ENCODE measurements around the gene IFITM2. TPM values are rescaled to one million over a fixed set of nuclear protein-coding genes. Genes with fewer than 3 reads are reported as not detected.
"Not testable (repeated sequence)": the region's sequence is repeated elsewhere in the genome, so short reads cannot be mapped to it uniquely, and the experiment has no call there.

IFITM2 gene
- total RNA-seq, 2 experiments from 2014 or later = 179 to 189 TPM

- ChIA-PET CTCF (interaction anchor here (0.6 to 1.6 kb wide), 3 partner anchors 11 to 27 kb away, joined by 3 to 11 read pairs (median 4); no protein-coding TSS in a partner anchor), POLR2A (interaction anchor here (1.5 kb wide), 1 partner anchor 13 kb away, joined by 6 read pairs; no protein-coding TSS in a partner anchor)
Observed at GRCh38 chr11:328012-328411, 20.4 kb downstream of the IFITM2 start.

GRCh38 chr11:328516-329100 lies 21.0 kb downstream of the IFITM2 start:
- POLR2A ChIA-PET = not testable (repeated sequence)

GRCh38 chr11:329886-330253 lies 22.3 kb downstream of the IFITM2 start:
- ChIA-PET CTCF (interaction anchor here (1.1 to 1.9 kb wide), 3 partner anchors 12 to 79 kb away, joined by 3 to 6 read pairs (median 5); no protein-coding TSS in a partner anchor), POLR2A (no interaction called here)

More at GRCh38 chr11:328516-329100, 21.0 kb downstream of the IFITM2 start:
- CTCF ChIA-PET = interaction anchor here (1.4 kb wide), 1 partner anchor 36 kb away, joined by 3 read pairs; no protein-coding TSS in a partner anchor

GRCh38 chr11:330307-330693 lies 22.7 kb downstream of the IFITM2 start:
- POLR2A ChIA-PET = interaction anchor here (1.0 kb wide), 1 partner anchor 14 kb away, joined by 3 read pairs; no protein-coding TSS in a partner anchor
- CTCF ChIA-PET = interaction anchor here (1.1 to 1.9 kb wide), 3 partner anchors 13 to 80 kb away, joined by 3 to 6 read pairs (median 5); no protein-coding TSS in a partner anchor

- POLR2A ChIA-PET = interaction anchor here (1.0 kb wide), 1 partner anchor 14 kb away, joined by 3 read pairs; no protein-coding TSS in a partner anchor
- CTCF ChIA-PET = interaction anchor here (1.9 kb wide), 1 partner anchor 13 kb away, joined by 6 read pairs; no protein-coding TSS in a partner anchor
Observed at GRCh38 chr11:330694-331357, 23.2 kb downstream of the IFITM2 start.

- CTCF ChIA-PET = interaction anchor here (0.9 to 1.9 kb wide), 2 partner anchors 14 to 15 kb away, joined by 4 to 6 read pairs; no protein-coding TSS in a partner anchor
- POLR2A ChIA-PET = interaction anchor here (1.0 kb wide), 1 partner anchor 15 kb away, joined by 3 read pairs; no protein-coding TSS in a partner anchor
Observed at GRCh38 chr11:331358-332060, 23.9 kb downstream of the IFITM2 start.

- CTCF ChIA-PET = interaction anchor here (1.0 kb wide), 1 partner anchor 116 kb away, joined by 3 read pairs; no protein-coding TSS in a partner anchor
- POLR2A ChIA-PET = no interaction called here
Observed at GRCh38 chr11:332651-333480, 25.2 kb downstream of the IFITM2 start.

- CTCF ChIA-PET, POLR2A ChIA-PET: not testable (repeated sequence)
Observed at GRCh38 chr11:333616-334263, 26.1 kb downstream of the IFITM2 start.

GRCh38 chr11:334264-334994 lies 26.8 kb downstream of the IFITM2 start:
- CTCF ChIA-PET = no interaction called here
- POLR2A ChIA-PET = no interaction called here

- CTCF ChIA-PET = interaction anchor here (1.1 kb wide), 1 partner anchor 19 kb away, joined by 3 read pairs; no protein-coding TSS in a partner anchor
- POLR2A ChIA-PET = no interaction called here
Observed at GRCh38 chr11:335779-336658, 28.4 kb downstream of the IFITM2 start.

GRCh38 chr11:336659-337198 lies 29.1 kb downstream of the IFITM2 start:
- POLR2A ChIA-PET = no interaction called here
- CTCF ChIA-PET = interaction anchor here (1.1 kb wide), 1 partner anchor 18 kb away, joined by 3 read pairs; no protein-coding TSS in a partner anchor

GRCh38 chr11:337711-338110 lies 30.1 kb downstream of the IFITM2 start:
- POLR2A ChIA-PET = no interaction called here
- CTCF ChIA-PET = no interaction called here

- CTCF ChIA-PET = interaction anchor here (0.7 to 0.9 kb wide), 3 partner anchors 10 to 25 kb away, joined by 3 read pairs; no protein-coding TSS in a partner anchor
- POLR2A ChIA-PET = interaction anchor here (0.6 to 1.0 kb wide), 2 partner anchors 133 to 357 kb away, joined by 3 read pairs; partner anchors contain the start of gene BET1L
Observed at GRCh38 chr11:339963-340362, 32.3 kb downstream of the IFITM2 start.

GRCh38 chr11:340539-341512 lies 33.2 kb downstream of the IFITM2 start:
- CTCF ChIA-PET = interaction anchor here (0.7 to 0.9 kb wide), 3 partner anchors 10 to 24 kb away, joined by 3 read pairs; no protein-coding TSS in a partner anchor

GRCh38 chr11:342328-342727 lies 34.7 kb downstream of the IFITM2 start:
- POLR2A ChIA-PET = no interaction called here
- CTCF ChIA-PET = interaction anchor here (1.3 kb wide), 1 partner anchor 37 kb away, joined by 3 read pairs; no protein-coding TSS in a partner anchor

More at GRCh38 chr11:340539-341512, 33.2 kb downstream of the IFITM2 start:
- POLR2A ChIA-PET = interaction anchor here (1.0 kb wide), 1 partner anchor 134 kb away, joined by 3 read pairs; the partner anchor contains the start of gene BET1L
